ENCODE measurements around the gene CLCNKB.
"Not testable (repeated sequence)": the region's sequence is repeated elsewhere in the genome, so short reads cannot be mapped to it uniquely, and the experiment has no call there.

Gene CLCNKB

DNA sequence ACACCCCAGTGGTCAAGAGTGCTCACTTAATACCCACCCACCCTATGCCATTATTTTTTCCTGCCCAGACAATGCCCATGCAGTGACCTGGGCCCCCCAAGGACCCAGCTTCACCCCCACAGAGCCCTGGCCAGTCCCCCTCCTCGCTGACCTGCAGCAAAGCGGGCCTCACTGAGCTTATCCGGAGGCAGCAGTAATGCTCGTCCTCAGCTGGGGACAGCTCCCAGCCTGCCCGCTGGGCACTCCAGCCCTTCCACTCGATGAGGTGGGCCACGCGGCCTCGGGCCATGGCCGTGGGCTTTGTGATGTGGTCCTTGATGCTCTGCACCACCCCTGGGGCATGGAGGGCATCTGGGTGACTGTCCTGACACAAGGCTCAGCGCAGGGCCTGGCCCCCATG lies 7.1 kb upstream of the CLCNKB start:
- DNase-seq: not testable (repeated sequence)

DNA sequence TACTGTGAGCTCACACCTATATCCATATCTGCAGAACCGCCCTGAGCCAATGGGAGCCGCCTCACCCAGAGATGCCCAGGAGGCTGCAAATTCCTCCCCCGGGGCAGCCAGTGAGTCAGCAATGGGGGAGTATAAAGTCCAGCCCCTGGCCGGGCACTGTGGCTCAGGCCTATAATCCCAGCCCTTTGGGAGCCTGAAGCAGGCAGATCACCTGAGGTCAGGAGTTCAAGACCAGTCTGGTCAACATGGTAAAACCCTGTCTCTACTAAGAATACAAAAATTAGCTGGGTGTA lies 5.0 kb upstream of the CLCNKB start:
- no peak for DNase-seq

DNA sequence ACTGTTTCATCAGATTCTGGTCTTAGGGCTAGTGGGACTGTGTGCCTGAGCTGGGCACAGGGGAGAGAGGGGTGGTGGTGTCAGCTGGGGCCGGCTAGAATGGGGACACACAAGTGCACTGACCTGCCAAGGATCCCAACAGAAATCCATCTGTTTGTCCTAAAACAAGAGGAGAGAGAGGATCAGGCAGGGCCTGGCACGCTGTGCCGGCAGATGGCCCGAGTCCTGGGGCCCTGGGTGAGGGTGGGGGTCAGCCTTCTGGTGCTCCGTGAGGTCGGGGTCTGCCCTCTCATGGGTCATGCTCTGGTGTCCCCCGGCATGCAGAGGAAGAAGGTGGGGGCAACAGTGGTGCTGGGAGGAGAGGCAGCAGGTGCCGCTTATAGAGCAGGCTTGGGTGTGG lies 3.7 kb upstream of the CLCNKB start:
- not testable (repeated sequence) for DNase-seq

DNA sequence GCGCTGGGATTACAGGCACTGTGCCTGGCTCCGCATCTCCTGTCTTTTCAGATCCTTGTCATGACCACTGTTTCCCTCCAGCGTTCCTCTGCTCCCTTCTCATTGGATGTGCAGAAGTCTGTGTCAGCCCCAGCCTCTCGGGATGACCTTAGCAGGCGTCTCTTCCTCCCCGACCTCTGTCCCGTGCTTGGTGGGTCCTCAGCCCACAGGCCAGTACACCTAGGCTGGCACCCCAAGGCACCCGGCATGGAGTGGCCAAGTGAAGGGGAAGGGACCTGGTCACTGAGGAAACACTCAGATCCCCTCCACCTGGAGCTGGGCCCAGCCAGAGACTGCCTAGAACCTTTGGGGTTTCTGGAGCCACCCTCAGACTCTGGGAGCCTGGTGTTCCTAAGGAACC lies 2.4 kb upstream of the CLCNKB start:
- DNase-seq: no peak

DNA sequence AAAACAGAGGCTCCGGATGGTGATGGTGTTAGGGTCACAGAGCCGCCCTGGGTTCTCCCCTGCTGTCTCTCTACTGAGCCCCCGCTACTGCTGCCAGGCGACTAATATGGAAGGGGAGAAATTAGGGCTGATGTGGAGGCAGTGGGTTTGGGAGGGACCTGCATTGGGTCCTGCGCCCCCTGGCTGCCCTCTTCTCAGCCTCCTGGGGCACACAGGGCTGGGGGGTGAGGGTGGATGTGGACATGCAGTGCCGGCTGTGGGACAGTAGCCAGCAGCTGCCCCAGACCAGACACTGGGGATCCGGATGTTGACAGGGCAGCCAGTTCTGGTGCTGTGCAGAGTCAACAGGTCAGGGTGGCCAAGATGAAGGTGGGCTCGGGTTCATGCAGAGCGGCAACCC lies 1.5 kb upstream of the CLCNKB start:
- no peak for DNase-seq

DNA sequence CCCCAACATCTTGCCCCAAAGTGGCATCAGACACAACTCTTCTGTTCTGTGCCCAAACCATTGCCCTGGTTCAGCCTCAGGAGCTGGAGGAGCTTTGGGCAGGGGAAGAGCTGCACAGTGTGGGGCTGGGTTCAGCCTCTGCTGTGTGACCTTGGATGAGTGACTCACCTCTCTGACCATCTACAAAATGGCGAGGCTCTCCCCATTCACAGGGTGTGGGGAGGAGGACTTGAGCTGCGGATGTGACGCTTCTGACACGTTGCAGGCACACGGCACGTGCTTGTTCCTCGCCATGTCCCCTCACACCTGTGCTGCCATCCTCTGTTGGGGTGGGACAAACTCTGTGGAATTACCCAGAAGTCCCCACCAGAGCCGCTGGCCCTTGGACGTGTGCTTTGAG lies 928 bp upstream of the CLCNKB start:
- DNase-seq: not testable (repeated sequence)

DNA sequence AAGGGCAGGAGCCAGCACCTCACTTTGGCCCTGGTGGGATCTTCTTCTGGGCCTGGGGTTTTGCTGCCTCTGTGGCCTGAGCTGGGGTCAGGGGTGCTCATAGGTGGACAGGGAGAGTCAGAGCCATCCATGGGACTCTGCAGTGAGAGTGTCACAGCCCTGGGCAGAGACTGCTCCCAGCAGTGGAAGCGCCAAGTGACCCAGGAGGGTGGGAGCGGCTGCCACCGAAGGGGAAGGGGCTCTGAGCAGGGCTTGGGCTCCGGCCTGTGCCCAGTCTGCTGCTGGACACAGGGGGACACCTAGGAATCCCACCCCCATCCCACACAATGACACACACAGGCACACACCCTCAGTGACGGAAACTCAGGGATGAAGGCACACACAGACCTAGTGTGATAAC lies 368 bp downstream of the CLCNKB start:
- no peak for DNase-seq

DNA sequence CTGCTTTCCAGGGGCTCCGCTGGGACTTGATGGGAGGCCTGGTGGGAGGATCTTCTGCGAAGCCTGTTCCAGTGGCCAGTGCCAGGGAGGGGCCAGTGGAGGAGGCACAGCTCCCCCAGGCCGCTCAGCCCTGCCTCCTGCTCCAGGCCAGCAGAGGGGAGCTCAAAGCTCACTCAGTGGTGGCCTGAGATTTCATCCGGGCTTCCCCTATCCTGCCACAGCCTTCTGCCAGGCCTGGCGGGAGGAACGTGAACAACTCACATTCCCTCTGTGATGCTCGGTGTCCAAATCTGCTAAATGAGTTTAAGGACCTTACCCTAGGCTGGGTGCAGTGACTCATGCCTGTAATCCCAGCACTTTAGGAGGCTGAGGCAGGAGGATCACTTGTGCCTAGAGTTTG lies 3.3 kb downstream of the CLCNKB start:
- DNase-seq: no peak

DNA sequence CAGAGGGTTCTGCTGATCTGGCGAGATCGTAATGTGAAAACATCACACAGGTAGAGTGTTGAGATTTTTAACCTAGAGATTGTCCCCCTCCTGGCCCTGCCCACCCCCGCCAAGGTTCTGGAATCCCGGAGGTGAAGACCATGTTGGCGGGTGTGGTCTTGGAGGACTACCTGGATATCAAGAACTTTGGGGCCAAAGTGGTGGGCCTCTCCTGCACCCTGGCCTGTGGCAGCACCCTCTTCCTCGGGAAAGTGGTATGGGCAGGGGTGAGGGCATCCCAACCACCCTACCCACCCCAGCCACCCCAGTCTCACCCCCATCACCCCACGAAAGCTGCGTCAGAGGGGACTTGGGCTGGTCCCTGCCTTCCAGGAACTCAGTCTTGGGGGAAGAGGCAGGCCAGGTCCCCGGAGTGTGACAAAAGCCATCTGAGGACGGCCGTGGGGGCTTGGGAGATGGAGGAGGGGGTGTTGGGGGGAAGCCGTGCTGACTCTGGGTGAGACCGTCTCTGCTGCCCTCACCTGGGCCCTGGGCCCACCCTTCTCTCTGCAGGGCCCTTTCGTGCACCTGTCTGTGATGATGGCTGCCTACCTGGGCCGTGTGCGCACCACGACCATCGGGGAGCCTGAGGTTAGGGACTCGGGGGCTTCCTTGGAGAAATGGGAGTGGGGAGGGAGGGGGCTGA lies 4.4 kb downstream of the CLCNKB start:
- no peak for DNase-seq

DNA sequence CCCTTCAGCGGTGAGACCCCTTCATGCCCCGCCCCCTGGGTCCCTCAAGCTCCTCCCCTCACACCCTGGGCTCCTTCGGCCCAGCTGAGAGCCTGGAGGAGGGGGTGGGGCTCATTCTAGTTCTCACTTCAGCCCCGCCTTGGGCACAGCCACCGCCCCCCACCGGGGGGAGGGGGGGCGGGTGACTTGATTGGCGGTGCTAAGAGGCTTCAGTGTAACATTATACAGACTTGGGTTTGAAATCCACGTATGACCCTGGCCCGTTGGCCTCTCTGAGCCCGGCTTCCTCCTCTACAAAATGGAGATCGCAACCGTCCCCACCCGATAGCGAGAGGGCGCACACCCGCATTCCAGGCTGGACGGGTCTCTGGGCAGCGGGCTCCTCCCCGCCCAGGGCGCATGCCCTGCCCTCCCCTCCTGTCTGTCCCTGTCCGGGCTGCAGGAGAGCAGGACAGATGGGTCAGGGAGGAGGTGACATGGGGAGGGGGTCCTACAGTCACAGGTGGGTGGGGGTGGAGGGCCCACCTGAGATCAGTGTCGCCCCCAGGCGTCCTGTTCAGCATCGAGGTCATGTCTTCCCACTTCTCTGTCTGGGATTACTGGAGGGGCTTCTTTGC lies 5.1 kb downstream of the CLCNKB start:
- no peak for DNase-seq

DNA sequence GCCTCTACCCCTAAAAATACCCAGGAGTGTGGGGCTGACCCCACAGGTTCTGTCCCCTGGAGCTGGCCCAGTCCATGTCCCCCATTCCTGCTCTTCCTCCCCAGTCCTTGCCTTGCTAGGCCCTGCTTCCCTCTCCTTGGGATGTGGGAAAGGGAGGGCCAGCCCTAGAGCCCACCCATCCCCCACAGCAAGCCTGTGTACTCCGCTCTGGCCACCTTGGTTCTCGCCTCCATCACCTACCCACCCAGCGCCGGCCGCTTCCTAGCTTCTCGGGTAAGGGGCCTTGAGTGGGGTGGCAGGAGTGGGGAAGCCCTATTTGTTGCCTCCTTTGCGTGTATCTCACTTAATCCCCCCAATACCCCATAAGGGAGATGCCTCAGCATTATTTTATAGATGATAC lies 6.7 kb downstream of the CLCNKB start:
- no peak for DNase-seq

DNA sequence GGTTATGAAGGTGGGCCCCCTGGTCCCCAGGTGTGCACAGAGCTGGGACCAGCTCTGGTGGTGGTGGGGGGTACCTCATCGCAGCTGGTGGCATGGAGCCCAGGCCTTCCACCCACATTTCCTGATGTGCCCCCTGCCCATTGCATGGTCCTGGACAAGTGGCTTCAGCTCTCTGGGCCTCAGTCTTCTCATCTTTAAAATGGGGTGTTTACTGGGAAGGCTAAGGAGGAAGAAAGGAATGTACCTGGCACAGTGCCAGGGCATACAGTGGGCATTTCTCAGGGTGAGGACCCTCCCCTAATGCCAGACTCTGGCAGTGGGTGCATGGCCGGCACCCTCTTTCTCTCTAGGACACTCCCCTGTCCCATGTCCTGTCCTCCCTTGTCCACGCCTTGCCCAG lies 7.5 kb downstream of the CLCNKB start:
- DNase-seq: no peak

DNA sequence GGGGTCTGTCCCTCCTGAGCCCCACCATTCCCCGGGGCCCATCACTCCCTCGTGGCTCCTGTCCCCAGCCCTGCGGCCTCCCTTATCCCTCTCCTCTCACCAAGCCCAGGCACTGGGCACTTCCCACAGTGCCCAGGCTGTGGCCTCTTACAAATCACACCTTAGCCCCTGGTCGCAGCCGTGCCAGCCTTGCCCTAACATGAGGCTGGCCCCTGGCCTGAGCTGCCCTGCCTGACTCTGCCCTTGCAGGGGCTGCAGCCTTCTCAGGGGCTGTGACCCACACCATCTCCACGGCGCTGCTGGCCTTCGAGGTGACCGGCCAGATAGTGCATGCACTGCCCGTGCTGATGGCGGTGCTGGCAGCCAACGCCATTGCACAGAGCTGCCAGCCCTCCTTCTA lies 8.4 kb downstream of the CLCNKB start:
- DNase-seq: not testable (repeated sequence)

DNA sequence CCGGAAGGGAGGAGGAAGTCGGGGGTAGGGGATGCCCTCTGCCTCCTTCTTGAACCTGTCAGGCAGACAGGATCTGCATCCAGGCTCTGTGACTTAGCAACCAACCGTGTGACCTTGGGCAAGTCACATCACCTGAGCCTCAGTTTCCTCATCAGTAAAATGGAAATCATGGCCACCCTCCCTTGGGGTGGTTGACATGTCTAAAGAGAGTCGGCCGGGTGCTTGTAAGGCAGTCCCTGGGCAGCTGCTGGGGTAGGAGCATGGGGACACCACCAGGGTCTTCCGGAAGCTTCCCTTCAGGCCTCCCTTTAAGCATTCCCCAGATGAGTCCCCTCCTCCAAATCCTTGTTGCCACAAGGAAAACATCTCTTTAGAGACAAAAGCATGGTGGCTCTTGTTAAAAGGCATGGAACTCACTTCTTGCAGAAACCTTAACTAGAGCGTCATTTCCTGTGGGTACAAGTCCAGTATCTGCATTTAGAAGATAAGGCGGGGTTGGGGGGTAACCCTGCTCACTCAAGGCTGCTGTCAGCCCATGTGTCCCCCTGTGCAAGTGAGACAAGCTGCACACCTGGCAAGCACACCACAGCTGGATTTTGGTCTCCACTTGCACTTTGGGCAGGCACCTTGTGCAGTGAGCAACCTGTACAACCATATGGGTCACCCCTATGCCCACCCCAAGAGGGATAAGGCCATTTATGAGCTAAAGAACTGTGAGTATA lies 10.4 kb downstream of the CLCNKB start:
- DNase-seq: no peak

DNA sequence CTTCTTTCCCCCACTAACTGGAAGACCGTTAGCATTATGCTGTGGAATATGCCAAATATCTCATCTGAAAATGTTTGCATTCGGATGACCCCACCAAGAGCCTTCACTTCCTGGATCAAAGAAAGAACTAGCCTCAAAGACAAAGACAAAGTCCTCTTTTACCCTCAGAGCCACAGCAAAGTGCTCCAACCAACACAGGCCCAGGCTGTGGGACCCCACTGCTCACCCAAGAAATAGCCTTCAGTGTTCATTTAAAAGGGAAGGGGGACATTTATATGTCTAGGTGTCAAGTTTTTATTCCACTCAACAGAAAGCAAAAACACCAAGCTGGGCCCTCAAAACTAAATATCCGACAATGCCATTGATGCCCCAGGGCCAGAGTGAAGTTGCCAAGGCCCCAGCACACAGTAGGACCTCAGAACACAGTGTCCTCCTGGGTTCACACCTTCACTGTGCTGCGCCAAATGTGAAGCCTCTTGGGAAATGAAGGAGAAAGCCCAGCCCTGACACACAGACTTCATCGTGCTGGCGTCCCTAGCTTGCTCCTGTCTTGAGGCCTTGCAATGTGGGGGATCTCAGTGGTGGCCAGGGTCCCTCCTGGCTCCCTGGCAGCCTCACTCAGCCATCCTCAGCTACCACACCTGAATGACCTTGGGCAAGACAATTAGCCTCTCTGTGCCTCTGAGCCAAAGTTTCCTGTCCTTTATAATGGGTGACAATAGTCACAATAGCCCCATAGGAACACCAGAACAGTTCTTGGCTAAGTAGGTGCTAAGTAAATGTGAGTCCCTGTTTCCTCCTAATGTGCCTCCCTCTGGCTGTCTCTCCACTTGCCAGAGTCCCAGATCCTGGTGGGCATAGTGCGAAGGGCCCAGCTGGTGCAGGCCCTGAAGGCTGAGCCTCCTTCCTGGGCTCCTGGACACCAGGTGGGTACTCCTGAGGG lies 11.3 kb downstream of the CLCNKB start:
- DNase-seq: no peak

DNA sequence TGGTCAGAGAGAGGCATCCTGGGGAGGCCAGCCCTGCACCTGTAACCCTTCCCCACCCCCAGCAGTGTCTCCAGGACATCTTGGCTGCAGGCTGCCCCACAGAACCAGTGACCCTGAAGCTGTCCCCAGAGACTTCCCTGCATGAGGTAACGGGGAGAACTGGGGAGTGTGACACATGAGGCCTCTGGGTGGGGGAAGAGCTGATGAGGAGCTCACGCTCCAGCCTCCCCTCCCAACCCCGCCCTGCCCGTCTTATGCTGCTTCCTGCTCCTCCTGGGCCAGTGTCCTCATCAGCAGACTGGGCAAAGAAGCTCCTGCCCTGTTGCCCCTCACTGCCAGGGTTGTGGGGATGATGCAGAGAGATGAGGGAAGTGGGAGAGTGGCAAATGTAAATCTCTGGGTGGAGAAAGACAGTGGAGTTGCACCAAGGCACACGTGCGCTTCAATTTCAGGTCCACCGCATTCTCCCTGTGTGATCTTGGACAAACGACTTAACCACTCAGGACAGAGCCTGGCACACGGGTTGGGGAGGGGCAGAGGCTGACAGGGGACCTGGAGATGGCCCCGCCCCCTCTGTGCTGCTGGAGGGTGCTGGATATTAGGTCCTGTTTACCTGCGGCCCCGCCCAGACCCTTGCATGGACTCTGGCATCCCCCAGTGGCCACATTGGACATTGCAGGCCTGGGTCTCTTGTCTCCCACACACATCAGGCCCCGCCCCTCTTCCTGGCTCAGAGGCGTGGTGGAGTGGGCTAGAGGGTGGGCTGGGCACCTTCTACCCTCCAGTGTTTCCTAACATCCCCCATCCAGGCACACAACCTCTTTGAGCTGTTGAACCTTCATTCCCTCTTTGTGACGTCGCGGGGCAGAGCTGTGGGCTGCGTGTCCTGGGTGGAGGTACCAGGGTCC lies 12.3 kb downstream of the CLCNKB start:
- no peak for DNase-seq

DNA sequence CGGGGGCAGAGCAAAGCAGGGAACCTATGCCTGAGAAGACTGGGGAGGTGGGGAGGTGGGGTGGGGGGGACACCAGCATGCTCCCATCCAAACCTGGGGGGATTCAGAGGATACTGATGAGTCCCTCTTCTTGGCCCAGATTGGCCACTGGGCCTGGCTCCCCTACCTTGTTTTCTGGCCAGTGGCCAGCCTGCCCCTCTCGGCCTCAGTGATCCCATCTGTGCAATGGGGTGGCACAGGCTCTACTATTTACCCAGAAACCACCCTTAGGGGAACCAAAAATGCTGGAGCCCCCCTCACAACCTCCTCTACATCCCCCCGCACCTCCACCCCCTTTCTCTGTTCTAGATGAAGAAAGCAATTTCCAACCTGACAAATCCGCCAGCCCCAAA lies 12.9 kb downstream of the CLCNKB start:
- DNase-seq: not testable (repeated sequence)

DNA sequence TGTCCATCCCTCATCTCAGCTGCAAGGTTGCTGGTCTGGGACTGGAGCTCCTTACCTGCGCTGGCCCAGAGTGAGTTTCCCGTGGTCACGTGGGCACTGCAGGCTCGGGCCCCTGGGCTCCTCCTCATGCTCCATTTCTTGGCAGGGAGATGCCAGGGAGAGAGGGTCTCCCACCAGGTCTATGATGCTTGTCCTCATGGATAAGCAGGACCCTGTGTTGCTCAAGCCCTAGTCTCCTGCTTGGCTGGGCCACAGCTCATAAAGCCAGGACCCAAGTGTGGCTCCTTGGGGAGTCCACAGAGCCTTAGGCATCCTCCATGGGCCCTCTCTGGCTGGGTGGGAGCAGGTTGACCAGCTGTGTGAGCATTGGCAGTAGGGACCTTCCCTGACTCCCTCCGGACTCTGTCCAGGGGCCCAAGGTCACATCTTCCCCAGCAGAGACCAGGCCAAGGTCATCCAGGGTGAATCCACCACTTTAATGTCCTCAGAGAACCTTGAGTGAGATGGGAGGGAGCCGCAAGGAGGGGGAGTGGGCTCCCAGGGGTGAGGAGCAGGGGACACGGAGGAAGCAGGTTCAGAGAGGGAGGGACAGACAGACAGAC lies 13.8 kb downstream of the CLCNKB start:
- not testable (repeated sequence) for DNase-seq

DNA sequence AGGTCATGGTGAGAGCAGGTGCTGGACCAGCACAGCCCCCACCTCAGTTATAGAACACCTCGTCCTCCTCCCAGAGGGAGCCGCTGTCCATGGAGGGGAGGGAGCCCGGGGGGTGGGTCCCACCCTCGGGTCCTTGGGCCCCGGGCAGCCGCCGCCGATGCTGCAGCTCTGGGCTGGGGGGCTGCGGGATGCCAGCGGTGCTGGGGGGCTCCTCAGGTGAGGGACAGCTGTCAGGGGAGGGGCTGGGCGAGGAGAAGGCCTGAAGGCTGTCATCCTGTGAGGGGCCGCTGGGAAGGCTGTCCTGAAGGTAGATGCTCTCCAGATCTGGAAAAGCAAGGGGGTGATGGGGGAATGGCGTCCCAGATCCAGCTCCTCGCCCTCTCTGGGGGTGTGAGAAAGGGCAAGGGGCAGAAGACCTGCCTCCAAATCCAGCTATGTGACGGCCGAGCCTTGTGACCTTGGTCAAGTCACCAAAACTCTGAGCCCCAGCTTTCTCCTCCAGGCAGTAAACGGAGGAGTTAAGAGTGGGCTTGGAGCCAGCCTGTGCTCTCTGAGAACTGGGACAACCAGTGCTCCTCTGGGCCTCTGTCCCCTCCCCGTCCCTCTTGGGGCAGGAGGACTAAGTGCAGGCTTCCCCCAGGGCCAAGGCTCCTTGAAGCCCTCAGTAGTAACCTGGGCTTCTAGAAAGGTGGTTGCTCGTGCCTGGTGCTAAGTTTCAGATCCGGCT lies 15.0 kb downstream of the CLCNKB start:
- not testable (repeated sequence) for DNase-seq

DNA sequence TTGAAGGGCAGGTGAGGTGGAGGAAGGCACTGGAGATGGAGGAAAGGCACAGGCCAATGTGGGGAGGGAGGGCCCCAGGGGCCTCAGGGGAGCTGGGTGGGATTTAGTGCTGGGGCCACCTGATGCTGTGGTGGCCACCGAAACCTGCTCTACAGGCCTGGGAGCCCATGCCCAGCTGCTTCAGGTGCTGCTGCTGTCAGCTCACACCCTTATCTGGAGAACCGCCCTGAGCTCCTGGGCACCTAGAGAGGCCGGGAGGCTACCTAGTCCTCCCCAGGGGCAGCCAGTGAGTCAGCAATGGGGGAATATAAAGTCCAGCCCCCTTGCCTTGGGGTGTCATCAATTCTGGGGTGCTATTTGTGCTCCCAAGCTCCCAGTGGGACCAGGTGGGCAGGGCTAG lies 17.7 kb downstream of the CLCNKB start:
- DNase-seq: no peak

Data from GOT3 (cell line).